Endothelial cell of umbilical vein (primary cell): Measurements from ENCODE around the gene CXXC5.

ENCODE experiments used
- CTCF ChIP-seq, 2 donors: IDR thresholded peaks; 1 replicate in 1 of 2; 2 replicates in 1 of 2; pipeline ENCODE4 v1.5.1; 2011; ENCODE audit warnings: low read length in 2 of 2, mild to moderate bottlenecking in 2 of 2, moderate library complexity in 2 of 2, control low read depth in 1 of 2, inconsistent platforms in 1 of 2, low read depth in 1 of 2; ENCODE audit not compliant: insufficient read depth in 1 of 2; ENCODE audit errors: extremely low read depth in 1 of 2
- EZH2 ChIP-seq: IDR thresholded peaks from 2 replicates; pipeline ENCODE4 v1.6.1; 2012; ENCODE audit warnings: borderline replicate concordance, low read depth, mild to moderate bottlenecking, moderate library complexity, low read length, inconsistent platforms; ENCODE audit not compliant: severe bottlenecking
- FOS ChIP-seq: IDR thresholded peaks from 2 replicates; pipeline ENCODE4 v1.6.1; 2011; ENCODE audit warnings: mild to moderate bottlenecking, low read length, moderate library complexity, borderline replicate concordance; ENCODE audit not compliant: insufficient read depth
- GATA2 ChIP-seq: IDR thresholded peaks from 2 replicates; pipeline ENCODE4 v1.7.0; 2011; ENCODE audit warnings: low read depth, mild to moderate bottlenecking, moderate library complexity, mixed read lengths, low read length; ENCODE audit not compliant: insufficient read length, insufficient read depth
- JUN ChIP-seq: IDR thresholded peaks from 2 replicates; pipeline ENCODE4 v1.6.1; 2011; ENCODE audit warnings: borderline replicate concordance, low read depth; ENCODE audit not compliant: insufficient read length, insufficient read depth
- MAX ChIP-seq: IDR thresholded peaks from 2 replicates; pipeline ENCODE4 v1.6.1; 2011; ENCODE audit not compliant: insufficient read depth, insufficient read length
- MYC ChIP-seq: IDR thresholded peaks from one replicate; pipeline ENCODE4 v1.6.1; 2011; ENCODE audit warnings: mild to moderate bottlenecking, low read depth, low read length
- POLR2A ChIP-seq: IDR thresholded peaks from 2 replicates; pipeline ENCODE4 v1.6.1; 2012; ENCODE audit warnings: low read depth, mild to moderate bottlenecking, control low read depth, low read length
- POLR2AphosphoS5 ChIP-seq: IDR thresholded peaks from 2 replicates; pipeline ENCODE4 v1.6.1; 2012; ENCODE audit warnings: low read depth, mild to moderate bottlenecking, control low read depth, low read length, moderate library complexity; ENCODE audit not compliant: insufficient read depth

- TF ChIP-seq CTCF (IDR thresholded peaks at IDR 0.05; ENCODE audit: extremely low read depth in 1 of 2, insufficient read depth in 1 of 2, low read depth in 1 of 2, low read length in 2 of 2) (no peak), EZH2 (no peak), POLR2AphosphoS5 (no peak), MYC (no peak), MAX (no peak), POLR2A (no peak), FOS (no peak), JUN (no peak), GATA2 (no peak)
Measured at GRCh38 chr5:139646912-139647505, 1.1 kb upstream of the CXXC5 start.
